H1 (cell line): ENCODE measurements around the gene RECK. TPM values are rescaled to one million over a fixed set of nuclear protein-coding genes. Genes with fewer than 3 reads are reported as not detected.

ENCODE experiments used
- CTCF ChIA-PET: fragments of 300-600 bp; sonication (Branson Sonifier 250); formaldehyde crosslinking; loops from one replicate; lab custom pipeline; 2021; ENCODE audit not compliant: partially characterized antibody; lab: Charles Lee
- POLR2A ChIA-PET: fragments of 300-600 bp; sonication (Branson Sonifier 250); formaldehyde crosslinking; loops from one replicate; lab custom pipeline; 2021; ENCODE audit warnings: inconsistent platforms; ENCODE audit not compliant: partially characterized antibody; lab: Charles Lee
- DNase-seq, 2 experiments: peaks; one replicate each; pipeline versions ENCODE4 v3.0.0 to v3.0.0-alpha.2; 2010 to 2022; ENCODE audit warnings: low spot score in 2 of 2, low read depth in 1 of 2, mixed read lengths in 1 of 2
- FAIRE-seq: peaks from 2 replicates; lab custom pipeline; 2011; peaks lifted over from hg19 to GRCh38; lab: Jason Lieb, UNC
- H2AFZ ChIP-seq: 2 replicates; pipeline ENCODE4 v1.8.1; 2012; ENCODE audit warnings: low read length, inconsistent platforms
- H2AK5ac ChIP-seq: 2 replicates; pipeline ENCODE4 v1.6.1; 2013; ENCODE audit warnings: low read depth, low read length
- H2BK120ac ChIP-seq: replicated peaks from 2 replicates; pipeline ENCODE3; 2013; ENCODE audit warnings: low read depth, low read length, inconsistent platforms
- H2BK12ac ChIP-seq: 2 replicates; pipeline ENCODE4 v1.6.1; 2013; ENCODE audit warnings: low read depth, low read length
- H2BK15ac ChIP-seq: 2 replicates; pipeline ENCODE4 v1.6.1; 2013; ENCODE audit warnings: low read length
- H2BK20ac ChIP-seq: 2 replicates; pipeline ENCODE4 v1.6.1; 2013; ENCODE audit warnings: low read length
- H2BK5ac ChIP-seq: 2 replicates; pipeline ENCODE4 v1.6.1; 2013; ENCODE audit warnings: low read depth, low read length
- H3K14ac ChIP-seq: 2 replicates; pipeline ENCODE4 v1.6.1; 2013; ENCODE audit warnings: inconsistent platforms; ENCODE audit not compliant: insufficient read length
- H3K18ac ChIP-seq: 2 replicates; pipeline ENCODE4 v1.6.1; 2013; ENCODE audit warnings: low read length; ENCODE audit errors: extremely low read depth
- H3K23ac ChIP-seq: 2 replicates; pipeline ENCODE4 v1.6.1; 2013; ENCODE audit warnings: inconsistent platforms; ENCODE audit not compliant: insufficient read length
- H3K23me2 ChIP-seq: 2 replicates; pipeline ENCODE4 v1.6.1; 2013; ENCODE audit warnings: low read depth, low read length
- H3K27ac ChIP-seq: 2 replicates; pipeline ENCODE4 v1.6.1; 2011; ENCODE audit warnings: low read depth, low read length, inconsistent platforms
- H3K27me3 ChIP-seq, 4 experiments: replicated peaks in 1 of 4; 1 replicate in 1 of 4; 2 replicates in 3 of 4; pipeline versions ENCODE4 v1.6.1 to v1.8.1; 2011 to 2013; ENCODE audit warnings: low read length in 3 of 4, mild to moderate bottlenecking in 3 of 4, inconsistent platforms in 2 of 4, mixed read lengths in 2 of 4, moderate library complexity in 1 of 4; ENCODE audit not compliant: control insufficient read depth in 3 of 4, insufficient read depth in 3 of 4; ENCODE audit errors: extremely low read depth in 1 of 4
- H3K36me3 ChIP-seq, 4 experiments: 2 replicates each; pipeline versions ENCODE4 v1.6.1 to v1.8.1; 2011 to 2013; ENCODE audit warnings: mild to moderate bottlenecking in 4 of 4, low read length in 3 of 4, moderate library complexity in 2 of 4, control low read depth in 1 of 4, inconsistent platforms in 1 of 4; ENCODE audit not compliant: insufficient read depth in 4 of 4, control insufficient read depth in 2 of 4
- H3K4ac ChIP-seq: replicated peaks from 2 replicates; pipeline ENCODE3; 2013; ENCODE audit warnings: low read length, low read depth, mixed read lengths, inconsistent platforms; ENCODE audit not compliant: insufficient read length
- H3K4me1 ChIP-seq, 4 experiments: replicated peaks in 1 of 4; 1 replicate in 1 of 4; 2 replicates in 3 of 4; pipeline versions ENCODE4 v1.6.1 to v1.8.1; 2011 to 2013; ENCODE audit warnings: low read length in 3 of 4, inconsistent platforms in 2 of 4, mixed read lengths in 1 of 4; ENCODE audit not compliant: insufficient read depth in 4 of 4, control insufficient read depth in 3 of 4
- H3K4me2 ChIP-seq, 2 experiments: 2 replicates each; pipeline versions ENCODE4 v1.6.1 to v1.8.1; 2011 to 2013; ENCODE audit warnings: low read depth in 2 of 2, low read length in 2 of 2, control low read depth in 1 of 2, inconsistent platforms in 1 of 2, mild to moderate bottlenecking in 1 of 2; ENCODE audit not compliant: insufficient read depth in 1 of 2
- H3K4me3 ChIP-seq, 4 experiments: fragments of 200-600, 300-600 bp in 1 of 4; sonication (generic), shearing (Covaris generic), sonication (Bioruptor Twin) in 1 of 4; 2 replicates each; pipeline versions ENCODE4 v1.5.1 to v1.8.1; 2011 to 2016; ENCODE audit warnings: low read length in 4 of 4, low read depth in 3 of 4, control low read depth in 2 of 4, inconsistent platforms in 2 of 4, mild to moderate bottlenecking in 2 of 4, mixed read lengths in 1 of 4, moderate library complexity in 1 of 4; ENCODE audit not compliant: insufficient read depth in 2 of 4; ENCODE audit errors: extremely low read depth in 1 of 4
- H3K56ac ChIP-seq: replicated peaks from 2 replicates; pipeline ENCODE3; 2013; ENCODE audit warnings: low read depth, mild to moderate bottlenecking, mixed read lengths, low read length, inconsistent platforms; ENCODE audit not compliant: insufficient read length
- H3K79me1 ChIP-seq: 2 replicates; pipeline ENCODE4 v1.6.1; 2013; ENCODE audit warnings: low read depth, low read length, control low read depth
- H3K79me2 ChIP-seq, 2 experiments: 2 replicates each; pipeline versions ENCODE4 v1.6.1 to v1.8.1; 2012 to 2013; ENCODE audit warnings: low read length in 2 of 2, mild to moderate bottlenecking in 2 of 2, inconsistent platforms in 1 of 2; ENCODE audit not compliant: insufficient read depth in 2 of 2, control insufficient read depth in 1 of 2
- H3K9ac ChIP-seq, 4 experiments: replicated peaks in 1 of 4; 1 replicate in 1 of 4; 2 replicates in 3 of 4; pipeline versions ENCODE4 v1.6.1 to v1.8.1; 2011 to 2013; ENCODE audit warnings: low read depth in 3 of 4, low read length in 3 of 4, control low read depth in 2 of 4, mild to moderate bottlenecking in 2 of 4, moderate library complexity in 2 of 4, inconsistent platforms in 1 of 4; ENCODE audit errors: extremely low read depth in 1 of 4
- H3K9me3 ChIP-seq, 2 experiments: 2 replicates each; pipeline versions ENCODE4 v1.6.1 to v1.8.1; 2012 to 2013; ENCODE audit warnings: mild to moderate bottlenecking in 2 of 2, moderate library complexity in 2 of 2, control low read depth in 1 of 2, inconsistent platforms in 1 of 2, low read depth in 1 of 2, low read length in 1 of 2, mixed read lengths in 1 of 2; ENCODE audit not compliant: insufficient read depth in 2 of 2
- H4K20me1 ChIP-seq, 2 experiments: replicated peaks in 1 of 2; 2 replicates each; pipeline versions ENCODE3 to v1.8.1; 2011 to 2013; ENCODE audit warnings: inconsistent platforms in 2 of 2, low read length in 2 of 2, mild to moderate bottlenecking in 1 of 2; ENCODE audit not compliant: insufficient read depth in 2 of 2, control insufficient read depth in 1 of 2
- H4K5ac ChIP-seq: 2 replicates; pipeline ENCODE4 v1.6.1; 2013; ENCODE audit warnings: low read length, low read depth, mixed read lengths, inconsistent platforms; ENCODE audit not compliant: insufficient read length
- H4K8ac ChIP-seq: 2 replicates; pipeline ENCODE4 v1.8.0; 2013; ENCODE audit warnings: mild to moderate bottlenecking, moderate library complexity, low read length, inconsistent platforms; ENCODE audit not compliant: insufficient read depth; ENCODE audit errors: extremely low read depth
- H4K91ac ChIP-seq: replicated peaks from 2 replicates; pipeline ENCODE3; 2013; ENCODE audit warnings: low read length, mixed read lengths, inconsistent platforms; ENCODE audit not compliant: insufficient read length
- ATF2 ChIP-seq: IDR thresholded peaks from 2 replicates; pipeline ENCODE4 v1.6.1; 2012; ENCODE audit warnings: low read length, inconsistent platforms
- EP300 ChIP-seq, 2 experiments: IDR thresholded peaks; 1 replicate in 1 of 2; 2 replicates in 1 of 2; pipeline ENCODE4 v1.6.1; 2011 to 2012; ENCODE audit warnings: low read depth in 2 of 2, low read length in 2 of 2, mild to moderate bottlenecking in 2 of 2, borderline replicate concordance in 1 of 2, inconsistent platforms in 1 of 2, moderate library complexity in 1 of 2
- GTF2F1 ChIP-seq: IDR thresholded peaks from 2 replicates; pipeline ENCODE4 v1.6.1; 2012; ENCODE audit warnings: low read depth, low read length, improper control_type of control experiment, borderline replicate concordance
- KDM5A ChIP-seq: fragments of 200-600 bp; IDR thresholded peaks from 2 replicates; pipeline ENCODE4 v1.7.1; 2012; ENCODE audit warnings: mild to moderate bottlenecking, low read length, inconsistent platforms, mixed read lengths
- MAX ChIP-seq: IDR thresholded peaks from 2 replicates; pipeline ENCODE4 v1.6.1; 2012; ENCODE audit warnings: inconsistent platforms
- POLR2AphosphoS5 ChIP-seq: IDR thresholded peaks from 2 replicates; pipeline ENCODE4 v1.6.1; 2011; ENCODE audit warnings: low read depth, low read length
- RXRA ChIP-seq: IDR thresholded peaks from 2 replicates; pipeline ENCODE4 v1.6.1; 2011; ENCODE audit warnings: low read depth, mild to moderate bottlenecking, low read length, moderate library complexity; ENCODE audit not compliant: insufficient read depth
- SP1 ChIP-seq: IDR thresholded peaks from 2 replicates; pipeline ENCODE4 v1.6.1; 2011; ENCODE audit warnings: low read depth, low read length
- TBP ChIP-seq: IDR thresholded peaks from 2 replicates; pipeline ENCODE4 v1.6.1; 2011; ENCODE audit warnings: low read depth, low read length, improper control_type of control experiment
- WGBS, 2 experiments: shearing (Covaris generic) in 1 of 2; methylation state at CpG; one replicate each; pipeline versions ENCODE4 v1.1.6 to v1.1.7; 2013 to 2015; ENCODE audit warnings: low lambda C conversion rate in 2 of 2, mixed read lengths in 2 of 2, inconsistent platforms in 1 of 2, low coverage in 1 of 2, missing lambda C conversion rate in 1 of 2; ENCODE audit not compliant: insufficient replicate concordance in 2 of 2, insufficient coverage in 1 of 2, insufficient read length in 1 of 2; ENCODE audit errors: extremely low coverage in 1 of 2, missing lambda C conversion rate in 1 of 2; 5-methylcytosine and 5-hydroxymethylcytosine counted together
- polyA plus RNA-seq, 7 experiments: library from polyadenylated mRNA; depleted of rRNA in 3 of 7; stranded (reverse) in 5 of 7; unstranded in 2 of 7; fragments of >200 nt in 5 of 7; fragments of 200-250 nt in 2 of 7; gene quantifications; 1 replicate in 5 of 7; 2 replicates in 1 of 7; 4 replicates in 1 of 7; pipeline versions ENCODE4 v1.2.1 to v1.2.3, GENCODE V29; 2011 to 2013; ENCODE audit warnings: missing spikeins in 2 of 7, mixed read lengths in 2 of 7
- total RNA-seq: library from RNA; stranded (reverse); fragmentation: NEBNext Ultra II Directional; extraction: Animal tissue kit (Norgen Biotek cat#: 25700); gene quantifications from 2 replicates; pipeline ENCODE4 v1.2.1, GENCODE V29; 2021

The RECK gene
- total and polyA plus RNA-seq, 2 of the 8 experiments (the other 6 are each of a cell fraction or from before 2014, with no cell fraction given), result 5.4 to 9.8 TPM

GRCh38 chr9:36147441-36148175, 110.9 kb downstream of the RECK start:
- no peaks in the 10 kb centered on the region for H3K27me3 ChIP-seq
- 91% methylated on average over 14 of the region's 14 CpGs; no CpG with 5 or more reads in 1 of the 2 experiments for WGBS, 2 experiments
- H2BK12ac ChIP-seq, result no peak overlapping the region
- H2BK120ac ChIP-seq, result no peak overlapping the region
- H2AFZ ChIP-seq, result no peak overlapping the region
- H3K4ac ChIP-seq, result no peak overlapping the region
- H3K36me3 ChIP-seq, result no peaks in the 10 kb centered on the region; a peak in 1 of 8 replicates
- H3K9ac ChIP-seq, result no peak overlapping the region
- no peaks in the 10 kb centered on the region for H3K79me1 ChIP-seq
- H3K18ac ChIP-seq, result no peak overlapping the region
- no peak overlapping the region for H2BK5ac ChIP-seq
- H3K27ac ChIP-seq, result no peak overlapping the region
- H4K91ac ChIP-seq, result no peak overlapping the region
- H3K79me2 ChIP-seq, result no peaks in the 10 kb centered on the region
- no peak overlapping the region for H4K8ac ChIP-seq
- H2AK5ac ChIP-seq, result no peak overlapping the region
- no peak overlapping the region for H4K5ac ChIP-seq
- H3K9me3 ChIP-seq, result peaks cover 0 to 7% of the 10 kb centered on the region in 2 experiments; a peak in 2 of 4 replicates
- H3K56ac ChIP-seq, result no peak overlapping the region
- H4K20me1 ChIP-seq, result peaks cover 0 to 4% of the 10 kb centered on the region in 2 experiments
- FAIRE-seq, result no peak
- peaks cover 0 to 4% (median 0%) of the 10 kb centered on the region in 4 experiments; a peak in 1 of 7 replicates for H3K4me1 ChIP-seq
- POLR2A ChIA-PET, result interaction anchor here (1.4 kb wide), 1 partner anchor 107 kb away, joined by 3 read pairs; no protein-coding TSS in a partner anchor
- H3K23me2 ChIP-seq, result peaks cover 4% of the 10 kb centered on the region; the same call in 1 of the 2 replicates
- no peak overlapping the region for H3K4me3 ChIP-seq
- no peak for DNase-seq
- CTCF ChIA-PET, result interaction anchor here (0.8 to 5.3 kb wide), 3 partner anchors 18 to 60 kb away, joined by 3 to 48 read pairs (median 3); no protein-coding TSS in a partner anchor
- H3K4me2 ChIP-seq, result no peak overlapping the region
- H3K23ac ChIP-seq, result no peak overlapping the region
- H3K14ac ChIP-seq, result no peak overlapping the region
- no peak overlapping the region for H2BK15ac ChIP-seq
- no peak overlapping the region for H2BK20ac ChIP-seq
- TF ChIP-seq TBP (no peak), RXRA (no peak), EP300 (IDR thresholded peaks at IDR 0.05; ENCODE audit: borderline replicate concordance in 1 of 2, low read depth in 2 of 2, low read length in 2 of 2) (no peak), GTF2F1 (no peak), ATF2 (no peak), SP1 (no peak), MAX (no peak), POLR2AphosphoS5 (no peak), KDM5A (no peak)
